Brain pericyte (primary cell): ENCODE results near the gene ASNSD1.
A peak's percentile ranks its signal among the peaks of the same experiment; 100 is the strongest.

Experiments used
- DNase-seq: peaks from one replicate; pipeline ENCODE4 v3.0.0-alpha.2; 2012; ENCODE audit warnings: low read depth, low spot score

Gene ASNSD1

DNA sequence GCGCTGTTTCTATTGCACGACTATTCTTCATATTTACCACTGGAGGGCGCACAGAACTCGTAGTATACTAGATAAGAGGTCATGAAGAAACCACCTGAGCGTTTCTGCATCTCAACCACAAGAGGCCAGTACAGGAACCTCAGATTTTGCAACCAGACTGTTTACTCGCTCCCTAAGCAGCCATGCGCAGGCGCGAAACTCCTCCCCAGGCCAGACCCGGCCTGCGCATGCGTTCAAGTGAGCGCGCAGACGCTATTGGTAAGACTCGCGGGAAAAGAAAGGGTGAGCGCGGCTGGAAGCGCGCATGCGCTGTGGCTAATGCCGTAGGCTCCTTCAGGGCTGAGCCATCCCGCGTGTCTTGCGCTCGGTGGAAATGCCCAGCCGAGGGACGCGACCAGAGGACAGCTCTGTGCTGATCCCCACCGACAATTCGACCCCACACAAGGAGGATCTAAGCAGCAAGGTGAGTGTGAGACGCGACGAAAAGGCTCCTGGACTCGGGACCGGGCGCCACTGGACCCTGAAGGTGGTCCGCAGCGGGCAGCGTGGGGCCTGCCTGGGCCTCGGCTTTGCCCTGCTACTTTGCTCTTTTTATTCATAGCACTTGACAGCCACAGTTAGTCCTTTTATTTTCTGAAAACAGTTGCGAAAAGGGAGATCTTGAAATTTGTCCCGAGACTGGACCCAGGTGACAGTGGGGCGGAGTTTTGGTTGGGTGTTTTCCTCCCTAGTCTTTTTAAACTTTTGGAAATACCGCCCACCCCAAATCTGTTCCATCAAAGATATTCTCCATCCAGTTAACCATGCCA lies at the start of gene ASNSD1:
Gene ASNSD1, plus strand, starts transcription at position 312 of the 809 bp plus-strand sequence. CDS start 4,674 bp downstream, outside the sequence.
- DNase-seq: peak; percentile 99

DNA sequence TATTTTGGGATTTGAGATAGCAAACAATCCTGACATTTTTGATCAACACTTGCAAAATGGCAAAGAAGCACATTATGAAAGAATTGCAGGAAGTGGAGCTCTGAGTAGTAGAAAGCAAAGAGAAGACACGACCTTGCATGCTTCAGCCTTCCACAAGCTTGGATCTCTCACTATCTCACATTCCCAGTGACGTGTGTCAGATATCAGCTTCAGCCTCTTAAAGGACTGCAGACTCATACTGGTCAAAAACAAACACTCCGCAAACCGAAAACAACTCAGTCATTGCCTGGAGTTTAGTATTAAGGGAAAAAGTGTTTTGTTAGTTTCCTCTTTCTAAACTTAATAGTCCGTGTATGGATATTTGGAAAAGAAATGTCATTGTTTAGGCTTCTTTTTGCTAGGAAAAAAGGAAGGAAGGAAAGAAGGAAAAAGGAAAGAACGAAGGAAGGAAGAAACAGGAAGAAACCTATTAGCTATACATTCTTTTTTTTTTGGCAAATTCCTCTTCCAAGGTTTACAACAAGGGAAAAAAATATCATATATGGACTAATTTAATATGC lies 48.1 kb upstream of the ASNSD1 start:
- DNase-seq: peak; percentile 41

DNA sequence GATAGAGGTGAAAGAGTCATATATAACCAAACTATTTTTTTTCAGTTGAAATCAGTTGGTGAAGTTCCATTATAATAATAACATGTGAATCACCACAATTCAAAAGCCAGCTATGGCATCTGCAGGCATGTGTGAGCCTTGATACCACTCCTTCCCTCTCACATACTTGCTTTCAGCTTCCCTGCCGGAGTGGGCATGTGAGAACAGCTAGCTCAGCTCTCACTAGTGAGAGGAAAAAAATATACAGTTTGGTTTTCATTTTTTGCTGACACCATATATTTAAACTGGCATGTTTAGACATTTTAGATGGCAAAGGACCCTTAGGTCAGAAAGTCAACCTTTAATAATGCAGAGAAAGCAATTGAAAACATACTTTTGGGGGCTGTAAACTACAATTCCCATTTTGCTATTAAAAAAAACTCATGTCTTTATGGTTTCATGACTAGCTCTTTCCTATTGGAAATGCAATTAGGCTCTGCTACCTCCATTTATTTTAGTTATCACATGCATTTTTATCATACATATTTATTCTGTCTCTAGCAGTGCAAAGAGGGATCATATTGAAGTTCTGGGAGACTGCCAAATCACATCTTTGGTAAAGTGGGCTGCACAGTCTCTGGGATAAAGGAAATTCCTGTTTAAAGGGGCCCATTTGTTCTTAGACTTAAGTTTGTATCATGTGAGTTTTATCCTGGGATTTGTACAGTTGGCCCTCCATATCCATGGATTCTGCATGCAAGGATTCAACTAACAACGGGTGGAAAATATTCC lies 47.4 kb upstream of the ASNSD1 start:
- DNase-seq: peak; percentile 18

DNA sequence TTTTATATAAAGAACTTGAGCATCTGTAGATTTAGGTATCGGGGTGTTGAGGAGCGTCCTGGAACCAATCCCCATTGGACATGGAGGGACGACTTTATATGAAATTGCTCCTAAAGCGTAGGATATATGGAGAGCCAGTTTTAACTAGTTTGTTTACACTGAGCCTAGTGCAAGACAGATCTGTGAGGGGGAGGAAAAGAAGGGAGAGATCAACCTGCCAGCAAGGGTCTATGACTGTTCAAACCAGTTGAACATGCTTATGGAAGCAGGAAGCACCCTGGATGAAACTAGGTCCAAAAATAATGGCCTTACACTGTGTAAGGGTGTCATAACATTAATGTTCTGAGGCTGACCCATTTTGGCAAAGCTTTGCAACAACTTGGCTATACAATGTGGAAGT lies 46.7 kb upstream of the ASNSD1 start:
- no peak for DNase-seq

DNA sequence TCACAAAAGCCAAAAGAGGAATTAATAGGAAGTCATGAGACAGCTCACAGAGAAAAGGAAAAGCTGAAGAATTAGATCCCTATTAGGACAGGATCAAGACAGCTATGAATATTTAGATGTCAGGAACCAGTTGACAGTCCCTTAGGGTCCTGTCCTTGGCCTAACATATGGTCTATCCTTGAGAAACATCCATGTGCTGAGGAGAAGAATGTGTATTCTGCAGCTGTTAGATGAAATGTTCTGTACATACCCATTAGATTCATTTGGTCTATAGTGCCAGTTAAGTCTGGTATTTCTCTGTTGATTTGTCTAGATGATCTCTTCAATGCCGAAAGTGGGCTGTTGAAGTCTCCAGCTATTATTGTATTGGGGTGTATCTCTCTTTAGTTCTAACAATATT lies 43.1 kb upstream of the ASNSD1 start:
- DNase-seq: no peak

DNA sequence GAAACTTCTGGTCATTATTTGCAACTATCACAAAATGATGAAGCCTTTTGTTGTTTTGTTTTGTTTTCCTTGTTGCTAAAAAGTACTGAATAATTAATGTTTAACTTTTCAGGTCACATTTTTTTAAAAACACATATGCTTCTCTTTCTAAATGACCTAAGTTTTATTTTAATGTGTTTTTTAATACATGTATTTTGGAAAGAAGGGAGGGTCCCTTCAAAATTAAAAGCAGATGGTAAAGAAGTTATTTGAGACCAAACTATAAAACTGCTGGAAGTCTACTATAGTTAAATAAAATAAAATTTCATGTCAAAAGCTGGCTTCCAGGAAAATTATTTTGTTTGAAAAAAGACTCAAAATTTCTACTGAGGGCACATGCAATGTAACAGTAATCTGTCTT lies 39.5 kb upstream of the ASNSD1 start:
- DNase-seq: no peak

DNA sequence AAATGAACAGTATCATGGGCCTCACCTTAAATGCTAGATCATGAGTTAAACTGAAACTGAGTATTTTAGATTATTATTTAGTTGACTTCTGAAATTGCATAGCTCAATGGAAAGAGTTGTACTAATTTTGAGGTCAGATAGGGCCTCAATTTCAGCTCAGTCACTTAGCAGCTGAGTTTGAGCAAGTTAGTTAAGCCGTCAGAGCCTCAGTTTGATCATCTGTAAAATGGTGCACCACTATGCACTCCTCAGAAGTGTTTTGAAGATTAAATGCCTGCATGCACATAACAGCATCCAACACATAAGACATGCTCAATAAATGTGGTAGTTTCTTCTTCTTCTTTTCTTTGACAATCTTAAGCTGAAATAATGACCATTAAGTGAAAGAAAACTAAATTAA lies 38.2 kb upstream of the ASNSD1 start:
- no peak for DNase-seq

DNA sequence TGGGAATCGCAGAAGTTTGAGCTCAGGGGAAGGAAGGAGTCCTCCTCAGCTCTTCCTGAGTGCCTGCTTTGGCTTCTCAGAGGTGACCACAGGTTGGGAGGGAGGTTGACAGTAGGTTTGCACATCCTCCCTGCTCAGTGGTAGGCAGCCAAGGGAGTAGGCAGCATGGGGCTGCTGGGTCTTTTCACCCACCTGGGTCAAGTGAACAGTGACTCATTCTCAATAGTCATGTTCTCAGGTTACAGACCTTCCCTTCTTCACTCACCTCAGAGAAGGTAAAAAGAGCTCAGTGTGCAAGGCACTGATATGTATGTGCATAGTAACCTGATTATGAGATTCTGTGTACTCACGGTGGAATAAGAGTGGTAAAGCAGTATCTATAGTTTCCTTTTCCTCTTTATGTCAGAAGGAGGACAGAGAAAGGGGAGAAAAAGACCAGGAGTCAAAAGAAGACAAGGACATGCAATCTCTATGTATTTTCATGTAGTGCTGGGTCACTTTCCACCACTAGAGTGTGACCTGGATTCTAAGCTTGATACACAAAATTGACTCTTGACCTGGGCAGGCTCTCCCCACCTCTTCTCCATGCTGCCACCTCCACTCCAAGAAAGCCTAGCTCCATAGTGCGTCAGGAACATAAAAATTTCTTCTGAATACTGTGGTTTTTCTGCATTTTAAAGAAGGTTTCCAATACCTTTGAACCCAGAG lies 36.5 kb upstream of the ASNSD1 start:
- no peak for DNase-seq

DNA sequence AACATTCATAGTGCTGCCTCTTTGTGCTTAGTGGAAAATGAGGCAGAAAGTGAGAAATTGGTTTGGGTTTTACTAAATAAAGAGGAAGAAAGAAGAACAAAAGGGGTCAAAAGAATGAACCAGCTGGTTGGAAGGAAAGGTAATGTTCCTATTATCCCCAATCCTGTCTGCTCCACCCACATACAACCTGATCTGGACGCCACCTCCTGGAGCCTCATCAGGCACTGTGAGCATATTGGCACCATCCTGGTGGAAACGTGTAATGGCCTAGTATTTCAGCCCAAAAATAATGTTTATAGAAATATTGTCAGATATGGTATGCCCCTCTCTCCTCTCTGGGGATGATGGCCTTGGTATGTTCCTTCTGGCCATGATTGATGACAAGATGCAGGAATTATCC lies 35.6 kb upstream of the ASNSD1 start:
- DNase-seq: no peak

DNA sequence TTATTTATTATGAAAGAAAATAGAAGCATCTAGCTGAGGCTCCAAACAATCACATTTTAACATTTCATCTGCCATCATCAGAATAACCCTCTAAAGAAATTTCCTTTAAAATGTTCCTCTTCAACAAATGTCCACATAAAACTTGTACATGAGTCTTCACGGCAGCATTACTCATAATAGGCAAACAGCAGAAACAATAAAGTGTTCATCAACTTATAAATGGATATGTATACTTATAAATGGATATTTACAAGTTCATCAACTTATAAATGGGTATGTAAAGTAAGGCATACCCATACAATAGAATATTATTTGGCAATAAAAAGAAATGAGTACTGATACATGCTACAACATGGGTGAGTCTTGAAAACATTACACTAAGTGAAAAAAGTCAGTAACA lies 33.5 kb upstream of the ASNSD1 start:
- DNase-seq: no peak

DNA sequence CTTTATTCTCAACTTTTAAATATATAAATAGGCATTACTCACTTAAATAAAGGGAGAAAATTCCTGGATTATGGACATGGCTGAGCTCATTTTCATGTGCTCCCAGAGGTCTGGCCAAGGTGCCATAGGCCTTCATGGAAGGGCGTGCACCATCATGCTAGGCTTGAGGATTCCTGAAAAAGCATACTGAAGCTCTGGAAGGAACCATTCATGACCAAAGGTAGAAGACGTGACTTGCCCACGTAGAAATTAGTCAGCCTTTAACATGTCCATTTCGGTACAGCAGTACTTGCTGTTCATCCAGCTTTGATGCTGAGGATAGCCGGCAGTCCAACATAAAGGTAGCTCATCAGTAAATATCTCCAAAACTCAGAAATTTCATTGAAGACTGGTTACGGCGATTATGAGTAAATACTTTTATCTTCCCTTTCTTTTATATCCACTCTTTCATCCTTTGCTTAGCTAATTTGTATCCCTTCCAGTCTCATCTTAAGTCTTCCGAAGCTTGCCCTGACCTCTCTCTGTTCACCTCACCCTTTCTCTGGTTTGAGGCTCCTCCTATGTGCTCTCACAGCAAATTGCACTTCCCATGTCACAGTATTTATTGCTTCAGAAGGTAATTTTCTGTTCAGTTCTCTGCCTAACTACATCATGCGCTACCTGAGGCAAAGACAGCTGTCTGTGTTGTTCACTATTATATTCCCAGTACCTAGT lies 32.3 kb upstream of the ASNSD1 start:
- DNase-seq: no peak

DNA sequence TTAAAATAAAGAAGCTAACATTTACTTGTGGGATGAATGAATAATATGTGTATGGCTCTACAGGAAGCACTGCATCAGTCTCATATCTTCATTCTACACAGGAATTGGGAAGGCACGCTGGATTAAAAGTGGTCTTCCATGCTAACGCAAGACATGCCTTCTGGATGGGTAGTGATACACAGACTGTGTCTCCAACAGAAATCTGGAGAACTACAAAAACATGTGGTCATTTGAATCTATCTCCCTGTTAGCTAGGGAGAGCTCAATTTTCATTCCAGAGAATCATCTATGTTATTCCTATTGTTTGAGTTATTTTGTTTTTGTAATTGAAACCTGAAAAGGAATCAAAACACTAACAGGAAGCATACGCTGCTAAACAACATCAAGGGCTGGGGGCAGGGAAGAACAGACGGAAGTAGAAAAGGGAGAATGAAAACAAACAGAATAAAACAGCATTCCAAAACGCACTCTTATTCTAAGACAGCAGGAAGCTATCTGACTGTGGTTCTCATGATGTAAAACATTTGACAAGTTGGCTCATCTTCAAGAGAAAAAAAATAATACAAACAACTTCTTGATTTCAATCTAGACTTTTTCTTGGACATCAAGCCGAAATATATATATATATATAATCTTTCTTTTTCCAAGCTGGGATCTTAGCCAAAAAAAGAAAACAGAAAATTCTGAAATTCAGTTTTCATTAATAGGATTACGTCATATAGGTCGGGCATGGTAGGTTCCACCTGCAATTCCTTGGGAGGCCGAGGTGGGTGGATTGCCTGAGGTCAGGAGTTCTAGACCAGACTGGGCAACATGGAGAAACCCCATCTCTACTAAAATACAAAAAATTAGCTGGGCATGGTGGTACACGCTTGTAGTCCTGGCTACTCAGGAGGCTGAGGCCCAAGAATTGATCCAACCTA lies 31.5 kb upstream of the ASNSD1 start:
- peak; percentile 36 for DNase-seq

DNA sequence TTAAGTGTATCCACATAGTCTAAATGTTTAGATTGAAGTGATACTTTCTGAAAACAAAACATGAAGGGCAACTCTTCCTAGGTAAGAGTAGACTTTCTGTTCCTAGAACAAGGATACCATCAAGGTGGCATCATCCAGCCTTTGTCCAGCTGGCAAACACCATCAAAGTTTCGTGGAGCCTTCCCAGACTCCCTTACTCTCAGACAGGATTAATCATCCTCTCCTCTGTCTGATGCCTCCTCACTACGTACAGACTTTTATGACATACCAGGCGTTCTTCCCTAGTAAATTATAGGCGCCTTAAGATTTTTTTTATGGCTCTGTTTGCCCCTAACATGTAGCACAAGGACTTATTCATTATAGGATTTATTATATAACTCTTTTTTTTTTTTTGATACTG lies 29.4 kb upstream of the ASNSD1 start:
- DNase-seq: no peak

DNA sequence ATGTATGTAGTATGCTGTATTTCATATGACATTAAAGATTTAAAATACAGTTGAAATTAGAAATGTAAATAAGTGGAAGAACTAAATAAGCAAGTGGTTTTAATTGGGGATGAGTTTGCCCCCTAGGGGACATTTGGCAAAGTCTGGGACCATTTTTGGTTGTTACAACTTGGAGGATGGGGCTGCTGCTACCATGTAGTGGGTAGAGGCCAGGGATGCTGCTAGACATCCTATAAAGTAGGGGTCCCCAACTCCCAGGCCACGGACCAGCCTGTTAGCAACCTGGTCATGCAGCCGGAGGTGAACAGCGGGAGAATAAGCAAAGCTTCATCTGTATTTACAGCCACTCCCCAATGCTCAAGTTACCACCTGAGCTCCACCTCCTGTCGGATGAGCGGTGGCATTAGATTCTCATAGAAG lies 27.9 kb upstream of the ASNSD1 start:
- no peak for DNase-seq

DNA sequence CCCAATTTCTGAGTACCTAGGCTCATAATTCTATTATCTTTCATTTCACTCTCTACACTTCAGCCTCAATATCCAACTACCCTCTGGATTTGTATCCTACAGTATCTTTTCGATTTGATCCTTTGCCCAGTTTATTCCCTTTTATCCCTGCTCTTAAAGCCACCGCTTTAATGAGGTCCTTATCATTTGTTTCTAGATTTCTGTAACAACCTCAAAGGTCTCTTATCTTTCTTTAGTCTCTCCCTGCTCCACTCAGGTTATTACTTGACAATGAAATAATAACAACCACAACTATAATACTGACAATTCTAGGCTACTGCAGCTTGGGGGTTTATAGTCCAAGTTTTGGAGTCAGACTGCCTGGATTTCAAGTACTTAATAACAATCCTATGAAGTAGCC lies 25.9 kb upstream of the ASNSD1 start:
- no peak for DNase-seq

DNA sequence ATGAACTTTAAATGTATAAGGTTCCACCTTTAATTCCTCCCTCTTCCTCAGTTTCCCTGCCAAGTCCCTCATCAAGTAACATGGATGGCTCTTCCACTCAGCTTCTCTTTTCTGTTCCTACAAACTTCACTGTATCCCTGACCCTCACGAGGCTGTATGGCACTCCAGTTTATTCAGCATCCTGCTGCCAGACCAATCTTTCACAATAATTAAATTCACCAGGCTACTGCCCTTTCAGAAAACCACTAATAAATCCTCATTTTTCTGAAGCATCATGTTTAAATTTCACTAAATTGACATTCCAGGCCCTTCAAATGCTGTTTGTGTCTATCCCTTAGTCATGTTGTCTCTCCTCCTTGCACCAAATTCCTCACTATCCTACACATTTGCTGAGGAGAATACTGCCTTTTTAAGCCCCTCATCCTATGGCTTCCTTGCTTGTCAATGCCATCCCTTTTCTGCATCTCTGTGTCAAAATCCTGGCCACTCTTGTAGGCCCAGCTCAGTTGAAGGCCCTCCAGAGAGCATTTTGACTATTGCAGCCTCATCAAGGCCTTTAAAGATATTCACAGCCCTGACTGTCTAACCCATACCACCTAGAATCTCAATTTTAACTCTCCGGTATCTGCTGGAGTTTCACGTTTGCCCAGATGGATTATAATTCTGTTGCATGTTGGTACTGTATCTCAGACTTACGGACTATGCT lies 22.8 kb upstream of the ASNSD1 start:
- no peak for DNase-seq

DNA sequence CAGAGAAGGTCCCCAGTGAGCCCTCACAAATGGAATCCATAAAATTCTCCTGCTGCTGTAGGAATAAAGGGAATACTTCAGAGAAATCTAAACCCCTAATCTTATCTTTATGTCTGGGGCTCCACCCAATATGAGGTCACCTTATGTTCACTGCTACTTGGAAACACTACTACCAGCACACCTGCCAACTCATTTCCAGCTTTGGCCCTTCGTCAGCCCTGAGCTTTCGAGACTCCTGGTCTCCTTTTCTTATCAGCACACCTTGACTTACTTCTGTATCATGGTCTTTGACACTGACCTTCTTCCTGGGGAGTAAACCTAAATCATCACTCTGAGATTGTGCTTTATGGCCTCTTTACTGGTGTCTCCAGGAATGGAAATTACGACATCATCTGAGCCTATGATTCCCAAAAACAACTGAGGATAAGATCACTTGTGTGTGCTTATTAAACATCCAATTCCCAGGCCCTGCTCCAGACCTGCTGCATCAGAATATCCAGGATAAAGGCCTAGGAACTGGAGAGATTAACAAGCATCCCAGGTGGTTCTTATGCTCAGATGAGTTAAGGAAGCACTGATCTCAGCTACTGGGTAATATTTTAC lies 22.2 kb upstream of the ASNSD1 start:
- DNase-seq: no peak

DNA sequence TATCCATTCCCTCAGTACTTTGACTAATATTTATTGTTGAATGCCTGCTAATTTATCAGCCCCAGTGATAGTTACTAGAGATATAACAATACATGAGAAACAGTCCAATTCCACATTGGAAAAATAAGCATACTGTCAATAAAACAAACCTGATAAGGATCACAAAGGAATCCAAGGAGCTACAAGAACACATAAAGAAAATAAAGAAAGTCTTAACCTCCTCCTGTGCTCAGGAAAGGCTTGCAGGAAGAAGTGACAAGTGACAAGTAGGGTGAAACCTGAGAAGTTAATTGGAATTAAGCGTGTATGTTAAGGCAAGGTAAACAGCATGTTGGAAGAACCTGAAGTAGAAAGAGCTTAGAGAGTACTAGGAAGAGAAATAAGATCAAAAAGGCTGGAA lies 20.3 kb upstream of the ASNSD1 start:
- DNase-seq: no peak

DNA sequence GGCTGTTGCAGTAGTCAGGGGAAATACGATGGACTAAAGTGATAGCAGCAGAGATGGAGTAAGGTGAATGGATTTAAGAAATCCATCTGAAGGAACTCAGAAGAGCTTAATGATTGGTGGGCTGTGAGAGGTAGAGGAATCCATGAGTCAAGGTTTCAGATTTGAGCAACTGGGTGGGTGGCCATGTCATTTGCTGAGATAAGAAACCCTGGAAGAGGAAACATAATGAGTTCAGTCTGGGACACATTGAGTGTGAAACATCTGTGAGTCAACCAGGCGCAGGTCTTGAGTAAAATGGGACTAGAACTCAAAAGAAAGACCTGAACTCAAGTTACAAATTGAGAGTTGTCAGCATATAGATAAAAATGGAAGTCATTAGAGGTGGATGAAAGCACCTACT lies 19.7 kb upstream of the ASNSD1 start:
- no peak for DNase-seq
